Cardiac muscle cell (in vitro differentiated cells and primary cell): ENCODE results near the gene CRAT. TPM values are rescaled to one million over a fixed set of nuclear protein-coding genes. Genes with fewer than 3 reads are reported as not detected.
"Not testable (repeated sequence)": the region's sequence is repeated elsewhere in the genome, so short reads cannot be mapped to it uniquely, and the experiment has no call there.

Source experiments
- DNase-seq, 2 donors: peaks; one replicate each; pipeline versions ENCODE4 v3.0.0 to v3.0.0-alpha.2; 2010 to 2017; ENCODE audit warnings: low read depth in 1 of 2, low spot score in 1 of 2
- H3K27ac ChIP-seq: fragments of 200-600 bp; sonication (generic); 2 replicates; pipeline ENCODE4 v1.5.1; 2016
- H3K27me3 ChIP-seq: fragments of 200-600 bp; sonication (generic); 2 replicates; pipeline ENCODE4 v1.6.0; 2016; ENCODE audit warnings: control low read depth
- H3K36me3 ChIP-seq: fragments of 200-600 bp; sonication (generic); 2 replicates; pipeline ENCODE4 v1.5.1; 2016; ENCODE audit warnings: control low read depth
- H3K4me1 ChIP-seq: fragments of 200-600 bp; sonication (generic); 2 replicates; pipeline ENCODE4 v1.8.1; 2017; ENCODE audit warnings: low read depth, mild to moderate bottlenecking, mixed run types
- H3K4me3 ChIP-seq: fragments of 200-600 bp; sonication (generic); 2 replicates; pipeline ENCODE4 v1.5.1; 2016; ENCODE audit warnings: mild to moderate bottlenecking
- H3K9me3 ChIP-seq: fragments of 200-600 bp; sonication (generic); 2 replicates; pipeline ENCODE4 v1.5.1; 2017; ENCODE audit warnings: low read depth, mild to moderate bottlenecking, control low read depth
- CTCF ChIP-seq: IDR thresholded peaks from 2 replicates; pipeline ENCODE4 v1.5.1; 2012; ENCODE audit warnings: low read depth, mild to moderate bottlenecking, low read length
- polyA plus RNA-seq: library from polyadenylated mRNA; unstranded; fragments of >200 nt; fragmentation: Nextera tagmentation; extraction: Ambion mirVana; gene quantifications from 2 replicates; pipeline ENCODE4 v1.2.1, GENCODE V29; 2016
- total RNA-seq: library from RNA; depleted of rRNA; stranded (reverse); fragments of >200 nt; gene quantifications from 2 replicates; pipeline ENCODE4 v1.2.3, GENCODE V29; 2016

The CRAT gene
- total and polyA plus RNA-seq, 2 experiments from 2014 or later = 80.6 to 81.6 TPM

GRCh38 chr9:129122133-129122532 is 11.5 kb upstream of the CRAT start:
- no peak overlapping the region for H3K27ac ChIP-seq
- peaks cover 4% of the 10 kb centered on the region for H3K4me1 ChIP-seq
- no peak overlapping the region for H3K4me3 ChIP-seq
- no peak for TF ChIP-seq CTCF
- no peaks in the 10 kb centered on the region for H3K9me3 ChIP-seq
- H3K27me3 ChIP-seq = no peaks in the 10 kb centered on the region
- peaks cover 2% of the 10 kb centered on the region for H3K36me3 ChIP-seq
- no peak for DNase-seq

DNA sequence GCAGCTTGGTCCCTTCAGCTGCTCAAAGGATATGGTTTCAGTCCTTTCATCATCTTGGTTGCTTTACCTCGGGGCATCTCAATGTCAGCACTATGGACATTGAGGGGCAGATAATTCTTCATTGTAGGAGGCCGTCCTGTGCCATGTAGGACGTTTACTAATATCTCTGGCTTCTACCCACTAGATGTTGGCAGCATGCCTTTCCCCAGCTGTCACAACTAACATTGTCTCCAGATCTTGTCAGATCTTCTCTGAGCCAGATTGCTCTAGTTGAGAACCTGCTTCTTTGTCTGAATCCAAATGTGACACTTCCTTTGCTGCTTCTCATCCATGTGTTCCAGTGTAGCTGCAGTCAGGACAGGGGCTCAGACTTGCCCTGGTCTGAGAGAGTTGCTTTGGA is 10.9 kb upstream of the CRAT start:
- Histone ChIP-seq H3K9me3 (no peaks in the 10 kb centered on the region), H3K27ac (no peak overlapping the region), H3K27me3 (no peaks in the 10 kb centered on the region), H3K4me3 (no peak overlapping the region), H3K36me3 (peaks cover 2% of the 10 kb centered on the region), H3K4me1 (no peaks in the 10 kb centered on the region)
- no peak for TF ChIP-seq CTCF
- DNase-seq = peak in 1 of 2 donors; percentile 41

DNA sequence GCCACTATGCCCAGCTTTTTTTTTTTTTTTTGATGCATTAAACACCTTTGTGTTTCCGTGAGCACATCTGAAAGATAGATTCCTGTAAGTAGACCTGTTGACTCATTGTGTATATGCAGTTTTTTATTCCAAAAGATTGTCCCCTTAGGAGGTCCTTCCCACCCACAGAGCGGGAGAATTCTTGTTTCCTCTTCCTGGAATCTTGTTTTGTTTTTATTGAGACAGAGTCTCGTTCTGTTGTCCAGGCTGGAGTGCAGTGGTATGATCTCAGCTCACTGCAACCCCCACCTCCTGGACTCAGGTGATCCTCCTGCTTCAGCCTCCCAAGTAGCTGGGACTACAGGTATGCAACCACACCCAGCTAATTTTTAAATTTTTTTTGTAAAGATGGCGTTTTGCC is 8.2 kb upstream of the CRAT start:
- TF ChIP-seq CTCF = no peak
- no peak for DNase-seq
- no peaks in the 10 kb centered on the region for H3K4me1 ChIP-seq
- no peaks in the 10 kb centered on the region for H3K9me3 ChIP-seq
- peaks cover 2% of the 10 kb centered on the region for H3K36me3 ChIP-seq
- H3K27ac ChIP-seq = no peak overlapping the region
- no peak overlapping the region for H3K4me3 ChIP-seq
- H3K27me3 ChIP-seq = no peaks in the 10 kb centered on the region

- Histone ChIP-seq H3K27ac (no peak overlapping the region), H3K9me3 (no peaks in the 10 kb centered on the region), H3K36me3 (no peaks in the 10 kb centered on the region), H3K27me3 (no peaks in the 10 kb centered on the region), H3K4me1 (no peaks in the 10 kb centered on the region), H3K4me3 (no peak overlapping the region)
- DNase-seq = no peak
- no peak for TF ChIP-seq CTCF
Measured at GRCh38 chr9:129113645-129114304, 3.2 kb upstream of the CRAT start.

- peak overlapping the region; percentile 88 for H3K4me3 ChIP-seq
- peak overlapping the region; percentile 92 for H3K27ac ChIP-seq
- not testable (repeated sequence) for H3K27me3 ChIP-seq, H3K9me3 ChIP-seq, H3K4me1 ChIP-seq, DNase-seq, H3K36me3 ChIP-seq
Measured at GRCh38 chr9:129112526-129112925, 1.9 kb upstream of the CRAT start.

DNA sequence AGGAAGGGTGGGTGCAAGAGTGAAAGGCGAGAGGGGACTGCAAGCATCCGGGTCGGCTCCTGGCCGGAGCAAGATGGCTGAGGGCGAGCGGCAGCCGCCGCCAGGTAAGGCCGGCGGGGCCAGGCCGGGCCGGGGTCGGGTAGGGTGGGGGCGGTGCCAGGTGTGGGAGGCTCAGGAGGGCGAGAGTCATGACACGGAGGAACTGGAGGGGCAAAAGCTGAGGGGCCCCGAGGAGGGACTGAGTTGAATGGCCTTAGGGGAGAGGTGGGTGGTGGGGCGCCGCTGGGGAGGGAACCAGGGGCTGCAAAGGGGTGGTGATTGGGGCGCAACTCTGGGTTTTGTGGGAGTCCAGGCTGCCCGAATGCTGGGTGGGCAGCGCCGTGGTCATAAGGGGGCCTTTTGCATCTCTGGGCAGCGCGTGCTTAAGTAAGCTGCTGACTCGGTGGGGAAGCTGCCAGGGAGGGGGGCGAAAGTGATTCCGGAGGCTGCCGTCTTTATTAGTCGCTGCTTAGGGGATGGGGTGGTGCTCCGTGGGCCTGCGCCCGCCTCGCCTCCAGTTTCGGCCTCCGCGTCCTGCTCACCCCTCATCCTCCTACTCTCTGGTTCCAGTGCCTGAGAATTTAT is 1.0 kb upstream of the CRAT start:
- H3K4me3 ChIP-seq = peak overlapping the region; percentile 88
- no peaks in the 10 kb centered on the region for H3K4me1 ChIP-seq
- peak; percentile 38 to 56 for DNase-seq
- H3K9me3 ChIP-seq = no peaks in the 10 kb centered on the region
- no peaks in the 10 kb centered on the region for H3K36me3 ChIP-seq
- H3K27ac ChIP-seq = peak overlapping the region; percentile 92
- H3K27me3 ChIP-seq = no peaks in the 10 kb centered on the region
- no peak for TF ChIP-seq CTCF
